Omental fat pad (tissue), 4 donors: Measurements from ENCODE around the gene FOXRED2. TPM values are rescaled to one million over a fixed set of nuclear protein-coding genes. Genes with fewer than 3 reads are reported as not detected.
A peak's percentile ranks its signal among the peaks of the same experiment; 100 is the strongest.

Experiments used
- ATAC-seq: fragments of 150-250 bp; one replicate; pipeline ENCODE4 v1.9.1; 2016; ENCODE audit warnings: mild to moderate bottlenecking, moderate library complexity; ENCODE audit not compliant: low FRiP score
- DNase-seq: peaks from one replicate; pipeline ENCODE4 v3.0.0-alpha.2; 2019; ENCODE audit warnings: low spot score
- total RNA-seq, 4 donors: library from RNA; depleted of rRNA; stranded (reverse); fragments of >200 nt; gene quantifications; one replicate each; pipeline ENCODE4 v1.1.0, GENCODE V29; 2016
- TF ChIP-seq, protein P1 (sequence below), 3 donors: fragments of 450-650 bp; IDR thresholded peaks; one replicate each; pipeline ENCODE4 v1.5.1; 2016 to 2017; ENCODE audit warnings: antibody characterized with exemption in 3 of 3, mild to moderate bottlenecking in 3 of 3, moderate library complexity in 2 of 3

Gene FOXRED2
- total RNA-seq, 4 donors from 2014 or later: 4.0 to 11.7 (median 5.1) TPM

DNA sequence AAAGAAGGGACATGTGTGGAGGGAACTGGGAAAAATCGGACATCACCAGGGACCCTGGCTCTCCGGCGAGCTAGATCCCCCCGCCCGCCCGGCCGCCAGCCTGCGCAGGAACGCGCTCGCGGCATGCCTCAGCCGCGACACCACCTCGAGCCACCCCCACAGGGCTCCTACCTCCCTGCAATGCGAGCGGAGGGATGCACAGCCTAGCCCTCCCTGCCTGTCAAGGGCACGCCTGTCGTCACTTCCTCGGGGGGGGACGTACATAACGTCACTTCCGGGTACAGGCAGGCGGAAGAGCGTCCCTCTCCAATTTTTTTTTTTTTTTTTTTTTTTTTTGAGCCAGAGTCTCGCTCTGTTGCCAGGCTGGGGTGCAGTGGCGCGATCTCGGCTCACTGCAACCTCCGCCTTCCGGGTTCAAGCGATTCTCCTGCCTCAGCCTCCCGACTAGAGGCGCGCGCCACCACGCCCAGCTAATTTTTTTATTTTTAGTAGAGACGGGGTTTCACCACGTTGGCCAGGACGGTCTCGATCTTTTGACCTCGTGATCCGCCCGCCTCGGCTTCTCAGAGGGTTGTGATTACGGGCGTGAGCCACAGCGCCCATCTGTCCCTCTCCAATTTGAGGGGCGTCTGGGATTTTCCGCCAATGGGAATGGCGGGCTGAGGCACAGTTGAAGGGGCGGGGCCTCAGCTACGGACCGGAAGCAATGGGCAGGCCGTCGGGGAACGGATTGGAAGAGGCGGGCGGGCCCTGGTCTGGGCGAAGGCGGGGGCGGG, 25.3 kb downstream of the FOXRED2 start, which contains the start of gene TXN2:
TXN2 (minus strand) TSS at position 248 of the 776 bp plus-strand sequence. CDS start 803 bp downstream, outside the sequence.
- TF ChIP-seq, protein P1, sequence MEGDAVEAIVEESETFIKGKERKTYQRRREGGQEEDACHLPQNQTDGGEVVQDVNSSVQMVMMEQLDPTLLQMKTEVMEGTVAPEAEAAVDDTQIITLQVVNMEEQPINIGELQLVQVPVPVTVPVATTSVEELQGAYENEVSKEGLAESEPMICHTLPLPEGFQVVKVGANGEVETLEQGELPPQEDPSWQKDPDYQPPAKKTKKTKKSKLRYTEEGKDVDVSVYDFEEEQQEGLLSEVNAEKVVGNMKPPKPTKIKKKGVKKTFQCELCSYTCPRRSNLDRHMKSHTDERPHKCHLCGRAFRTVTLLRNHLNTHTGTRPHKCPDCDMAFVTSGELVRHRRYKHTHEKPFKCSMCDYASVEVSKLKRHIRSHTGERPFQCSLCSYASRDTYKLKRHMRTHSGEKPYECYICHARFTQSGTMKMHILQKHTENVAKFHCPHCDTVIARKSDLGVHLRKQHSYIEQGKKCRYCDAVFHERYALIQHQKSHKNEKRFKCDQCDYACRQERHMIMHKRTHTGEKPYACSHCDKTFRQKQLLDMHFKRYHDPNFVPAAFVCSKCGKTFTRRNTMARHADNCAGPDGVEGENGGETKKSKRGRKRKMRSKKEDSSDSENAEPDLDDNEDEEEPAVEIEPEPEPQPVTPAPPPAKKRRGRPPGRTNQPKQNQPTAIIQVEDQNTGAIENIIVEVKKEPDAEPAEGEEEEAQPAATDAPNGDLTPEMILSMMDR (IDR thresholded peaks at IDR 0.05): no peak
- DNase-seq: peak; percentile 93
- ATAC-seq: peak; percentile 93

DNA sequence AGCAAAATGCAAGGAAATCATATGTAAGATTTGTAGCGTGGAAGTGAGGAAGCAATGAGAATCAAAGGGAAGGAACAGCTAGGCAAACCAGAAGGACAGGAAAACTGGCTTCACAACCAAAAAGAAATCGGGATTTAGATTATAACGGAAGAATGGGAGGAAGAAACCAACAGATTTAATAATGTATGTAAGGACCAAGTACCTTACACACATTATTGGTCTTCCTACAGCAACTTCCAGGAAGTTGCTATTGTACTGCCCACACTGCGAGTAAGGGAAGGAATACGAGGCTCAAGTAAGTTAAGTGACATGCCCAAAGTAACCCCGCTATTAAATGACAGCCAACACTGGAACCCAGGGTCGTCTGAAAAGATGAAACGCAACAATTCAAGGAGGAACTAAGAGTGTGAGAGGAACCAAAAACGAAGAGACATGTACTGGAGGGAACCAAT, 25.9 kb downstream of the FOXRED2 start:
- TF ChIP-seq, protein P1 (IDR thresholded peaks at IDR 0.05): no peak
- DNase-seq: no peak
- ATAC-seq: peak; percentile 76

DNA sequence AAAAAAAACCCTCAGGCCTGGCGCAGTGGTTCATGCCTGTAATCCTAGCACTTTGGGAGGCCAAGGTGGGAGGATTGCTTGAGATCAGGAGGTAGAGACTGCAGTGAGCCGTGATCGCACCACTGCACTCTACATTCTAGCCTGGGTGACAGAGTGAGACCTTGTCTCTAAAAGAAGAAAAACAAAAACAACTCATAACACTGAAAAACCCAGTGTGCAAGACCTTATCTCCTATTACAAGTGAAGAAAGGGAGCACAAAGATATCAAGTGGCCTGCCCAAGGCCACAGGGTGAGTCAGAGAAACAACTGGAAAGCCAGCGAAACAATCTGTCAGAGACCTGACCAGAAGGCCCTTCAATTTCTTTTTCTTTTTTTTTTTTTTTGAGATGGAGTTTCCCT, 27.9 kb downstream of the FOXRED2 start:
- TF ChIP-seq, protein P1 (IDR thresholded peaks at IDR 0.05): no peak
- no peak for DNase-seq
- ATAC-seq: no peak

DNA sequence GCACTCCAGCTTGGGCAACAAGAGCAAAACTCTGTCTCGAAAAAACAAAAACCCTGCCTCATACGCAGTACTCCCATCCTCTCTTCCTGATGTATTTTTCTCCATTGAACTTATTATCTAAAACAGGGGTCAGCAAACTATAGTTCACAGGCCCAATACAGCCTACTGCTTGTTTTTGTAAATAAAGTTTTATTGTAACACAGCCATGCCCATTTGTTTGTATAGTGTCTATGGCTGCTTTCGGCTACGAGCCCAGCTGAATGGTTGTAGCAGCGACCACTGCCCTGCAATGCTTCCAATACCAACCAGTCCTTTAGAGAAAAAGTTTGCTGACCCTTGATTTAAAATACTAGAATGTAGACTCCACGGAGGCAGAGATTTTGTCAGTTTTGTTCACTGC, 31.5 kb downstream of the FOXRED2 start:
- DNase-seq (no peak), ATAC-seq (no peak)
- TF ChIP-seq, protein P1 (IDR thresholded peaks at IDR 0.05): no peak

DNA sequence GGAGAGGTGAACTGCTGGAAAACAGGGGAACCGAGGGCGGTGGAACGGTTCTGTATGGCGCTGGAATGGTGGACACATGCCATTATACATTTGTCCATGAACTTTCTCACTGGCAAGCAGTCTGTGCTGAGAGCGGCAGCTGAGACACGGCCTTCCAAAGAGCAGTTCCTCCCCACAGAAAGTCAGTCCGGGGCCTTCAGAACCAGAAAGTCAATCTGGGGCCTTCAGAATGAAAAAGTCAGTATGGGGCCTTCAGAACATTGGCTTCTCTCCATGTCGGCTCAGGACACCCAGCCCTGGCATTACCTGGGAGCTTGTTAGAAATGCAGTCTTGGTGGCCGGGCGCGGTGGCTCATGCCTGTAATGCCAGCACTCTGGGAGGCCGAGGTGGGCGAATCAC, 34.2 kb downstream of the FOXRED2 start:
- ATAC-seq (no peak), DNase-seq (no peak)
- TF ChIP-seq, protein P1 (IDR thresholded peaks at IDR 0.05): no peak

DNA sequence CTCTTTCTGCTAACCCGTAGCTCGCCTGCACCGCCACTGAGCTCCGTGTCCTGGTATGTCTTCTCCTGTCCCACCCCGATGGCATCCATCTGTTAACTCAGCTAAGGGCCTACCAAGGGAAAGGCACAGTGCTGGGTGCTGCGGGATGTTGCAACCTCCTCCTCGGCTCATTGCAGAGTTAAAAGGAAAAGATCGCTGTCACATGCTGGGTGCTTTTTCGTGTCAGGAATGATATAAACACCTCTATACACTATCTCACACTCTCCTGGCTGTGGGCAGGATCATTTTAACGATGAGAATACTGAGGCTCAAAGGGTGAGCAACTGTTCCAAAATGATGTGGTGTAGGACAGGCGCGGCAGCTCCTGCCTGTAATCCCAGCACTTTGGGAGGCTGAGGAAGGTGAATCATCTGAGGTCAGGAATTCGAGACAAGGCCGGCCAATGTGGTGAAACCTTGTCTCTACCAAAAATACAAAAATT, 35.5 kb downstream of the FOXRED2 start:
- TF ChIP-seq, protein P1 (IDR thresholded peaks at IDR 0.05): no peak
- no peak for DNase-seq
- no peak for ATAC-seq

DNA sequence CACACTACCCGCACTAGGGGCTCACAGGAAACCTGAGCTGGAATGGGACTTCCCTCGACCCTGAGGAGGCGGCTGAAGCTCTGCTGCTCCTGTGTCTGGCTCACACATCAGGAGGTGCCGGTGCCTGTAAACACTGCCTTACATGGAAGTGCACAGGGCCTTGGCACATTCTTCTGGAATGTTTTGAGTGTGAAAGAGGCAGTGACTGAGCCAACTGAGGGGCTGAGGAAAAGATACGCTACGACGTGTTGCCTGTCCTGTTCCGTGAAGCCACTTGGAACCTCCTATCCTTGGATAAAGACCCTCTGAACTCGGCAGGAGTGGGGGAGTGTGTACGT, 35.9 kb downstream of the FOXRED2 start:
- no peak for DNase-seq
- TF ChIP-seq, protein P1 (IDR thresholded peaks at IDR 0.05): no peak
- no peak for ATAC-seq
